Type B pancreatic cell (in vitro differentiated cells): ENCODE measurements around the gene TBC1D32. TPM values are rescaled to one million over a fixed set of nuclear protein-coding genes. Genes with fewer than 3 reads are reported as not detected.
A peak's percentile ranks its signal among the peaks of the same experiment; 100 is the strongest.

ENCODE experiments used
- DNase-seq: peaks from one replicate; pipeline ENCODE4 v3.0.0; 2021; ENCODE audit warnings: mixed read lengths; ENCODE audit not compliant: unreplicated experiment; ENCODE audit errors: extremely low spot score
- H3K27ac Mint-ChIP-seq: 2 replicates; pipeline ENCODE4 v1.8.0; 2021; ENCODE audit warnings: mild to moderate bottlenecking, mixed read lengths
- H3K27me3 Mint-ChIP-seq: 2 replicates; pipeline ENCODE4 v1.8.0; 2021; ENCODE audit warnings: mixed read lengths
- H3K36me3 Mint-ChIP-seq: 2 replicates; pipeline ENCODE4 v1.8.0; 2021; ENCODE audit warnings: mixed read lengths
- H3K4me1 Mint-ChIP-seq: one replicate; pipeline ENCODE4 v1.8.0; 2021; ENCODE audit warnings: mixed read lengths; ENCODE audit not compliant: unreplicated experiment
- H3K4me3 Mint-ChIP-seq: 2 replicates; pipeline ENCODE4 v1.8.0; 2021; ENCODE audit warnings: mild to moderate bottlenecking, mixed read lengths
- H3K9me3 Mint-ChIP-seq: 2 replicates; pipeline ENCODE4 v1.8.0; 2021; ENCODE audit warnings: mixed read lengths
- CTCF ChIP-seq: fragments of 200-600 bp; sonication (generic); conservative IDR thresholded peaks from 2 replicates; pipeline ENCODE4 v1.5.0; 2021; ENCODE audit warnings: antibody characterized with exemption, mild to moderate bottlenecking
- total RNA-seq: library from RNA; stranded (reverse); gene quantifications from 2 replicates; pipeline ENCODE4 v1.2.1, GENCODE V29; 2021; ENCODE audit warnings: low replicate concordance

TBC1D32 gene
- total RNA-seq, 1 donor from 2014 or later: 12.4 TPM

- no peak overlapping the region for H3K4me3 Mint-ChIP-seq
- no peak for TF ChIP-seq CTCF
- peaks cover 2% of the 10 kb centered on the region for H3K27me3 Mint-ChIP-seq
- no peaks in the 10 kb centered on the region for H3K9me3 Mint-ChIP-seq
- no peaks in the 10 kb centered on the region for H3K4me1 Mint-ChIP-seq
- H3K27ac Mint-ChIP-seq: no peak overlapping the region
- H3K36me3 Mint-ChIP-seq: no peaks in the 10 kb centered on the region
- DNase-seq: no peak
Observed at GRCh38 chr6:121365536-121366521, 31.5 kb upstream of the TBC1D32 start.

- Mint-ChIP-seq H3K4me3 (no peak overlapping the region), H3K27ac (no peak overlapping the region), H3K9me3 (no peaks in the 10 kb centered on the region), H3K27me3 (no peaks in the 10 kb centered on the region), H3K36me3 (no peaks in the 10 kb centered on the region), H3K4me1 (no peaks in the 10 kb centered on the region)
- peak; percentile 38 for TF ChIP-seq CTCF
- DNase-seq: no peak
Observed at GRCh38 chr6:121356575-121356974, 22.3 kb upstream of the TBC1D32 start.

GRCh38 chr6:121354764-121355163 is 20.5 kb upstream of the TBC1D32 start:
- no peaks in the 10 kb centered on the region for H3K9me3 Mint-ChIP-seq
- H3K4me1 Mint-ChIP-seq: no peaks in the 10 kb centered on the region
- peak; percentile 69 for TF ChIP-seq CTCF
- H3K4me3 Mint-ChIP-seq: no peak overlapping the region
- H3K36me3 Mint-ChIP-seq: no peaks in the 10 kb centered on the region
- no peak overlapping the region for H3K27ac Mint-ChIP-seq
- DNase-seq: no peak
- no peaks in the 10 kb centered on the region for H3K27me3 Mint-ChIP-seq

GRCh38 chr6:121352941-121353340 is 18.7 kb upstream of the TBC1D32 start:
- Mint-ChIP-seq H3K27ac (no peak overlapping the region), H3K27me3 (no peaks in the 10 kb centered on the region)

GRCh38 chr6:121351916-121352315 is 17.6 kb upstream of the TBC1D32 start:
- Mint-ChIP-seq H3K4me3 (no peak overlapping the region), H3K9me3 (no peaks in the 10 kb centered on the region), H3K36me3 (no peaks in the 10 kb centered on the region), H3K27me3 (no peaks in the 10 kb centered on the region), H3K4me1 (no peaks in the 10 kb centered on the region), H3K27ac (no peak overlapping the region)
- no peak for TF ChIP-seq CTCF
- no peak for DNase-seq

More at GRCh38 chr6:121352941-121353340, 18.7 kb upstream of the TBC1D32 start:
- TF ChIP-seq CTCF: no peak
- no peaks in the 10 kb centered on the region for H3K9me3 Mint-ChIP-seq
- H3K36me3 Mint-ChIP-seq: no peaks in the 10 kb centered on the region
- H3K4me1 Mint-ChIP-seq: no peaks in the 10 kb centered on the region
- H3K4me3 Mint-ChIP-seq: no peak overlapping the region
- no peak for DNase-seq
